RWPE2 (cell line): ENCODE measurements around the gene LENEP.

Source experiments
- ATAC-seq: fragments of 200-7000 bp; cut with Tn5 transposase; 3 replicates; pipeline ENCODE4 v1.9.1; 2021; ENCODE audit warnings: low read depth
- DNase-seq: peaks from one replicate; pipeline ENCODE4 v3.0.0-alpha.2; 2020; ENCODE audit warnings: low spot score
- H3K27ac ChIP-seq: fragments of 450-650 bp; 2 replicates; pipeline ENCODE4 v1.5.1; 2017; ENCODE audit warnings: mild to moderate bottlenecking; ENCODE audit not compliant: poor library complexity, severe bottlenecking
- H3K27me3 ChIP-seq: fragments of 250-450 bp; sonication (Bioruptor Pico); 2 replicates; pipeline ENCODE4 v1.5.1; 2021; ENCODE audit warnings: mild to moderate bottlenecking, moderate library complexity; ENCODE audit not compliant: insufficient read depth, poor library complexity, severe bottlenecking
- H3K36me3 ChIP-seq: fragments of 250-450 bp; sonication (Bioruptor Pico); 2 replicates; pipeline ENCODE4 v1.5.1; 2020; ENCODE audit warnings: low read depth, mild to moderate bottlenecking, moderate library complexity
- H3K4me1 ChIP-seq: fragments of 250-450 bp; sonication (Bioruptor Pico); 2 replicates; pipeline ENCODE4 v1.5.1; 2021; ENCODE audit warnings: mild to moderate bottlenecking, moderate library complexity; ENCODE audit not compliant: insufficient read depth, poor library complexity, severe bottlenecking
- H3K4me3 ChIP-seq: fragments of 250-450 bp; sonication (Bioruptor Pico); 2 replicates; pipeline ENCODE4 v1.5.1; 2021; ENCODE audit warnings: mild to moderate bottlenecking, moderate library complexity; ENCODE audit not compliant: severe bottlenecking
- H3K9me3 ChIP-seq: fragments of 250-450 bp; sonication (Bioruptor Pico); 2 replicates; pipeline ENCODE4 v1.5.1; 2021; ENCODE audit warnings: mild to moderate bottlenecking, moderate library complexity; ENCODE audit not compliant: severe bottlenecking
- TF ChIP-seq, protein P1 (sequence below): fragments of 450-650 bp; IDR thresholded peaks from one replicate; pipeline ENCODE4 v1.5.1; 2017; ENCODE audit warnings: mild to moderate bottlenecking, moderate library complexity; ENCODE audit not compliant: poor library complexity, severe bottlenecking

LENEP gene

DNA sequence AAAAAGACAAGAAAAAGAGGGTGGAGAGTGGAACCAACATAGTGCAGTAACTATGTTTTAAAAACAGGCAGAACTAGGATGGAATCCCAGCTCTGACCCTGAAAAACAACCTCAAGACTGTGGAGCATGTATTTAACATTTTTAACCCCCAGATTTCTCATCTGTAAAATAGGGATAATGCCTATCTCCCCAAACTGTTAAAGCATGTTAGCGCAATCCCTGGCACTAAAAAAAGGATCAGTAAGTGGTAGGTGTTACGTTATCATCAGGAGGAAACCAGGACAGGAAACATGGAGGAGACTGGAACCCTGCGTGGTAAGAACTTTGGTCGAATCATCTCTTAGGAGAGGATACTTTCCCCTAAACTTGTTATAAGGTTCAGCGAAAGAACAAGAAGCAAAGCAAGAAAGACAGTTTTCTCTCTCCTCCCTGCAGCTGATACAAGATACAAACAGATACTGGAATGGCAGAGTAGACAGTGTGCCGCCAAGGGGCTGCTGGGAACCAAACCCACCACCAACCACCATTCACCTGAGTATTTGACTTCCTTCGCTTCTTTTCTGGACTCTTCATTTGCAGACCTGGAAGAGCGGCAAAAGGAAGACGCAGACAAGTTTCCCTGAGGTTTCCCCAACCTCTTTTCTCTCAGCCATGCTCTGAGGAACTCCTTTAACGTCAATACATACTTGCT is 32.8 kb upstream of the LENEP start:
- Histone ChIP-seq H3K27me3 (no peaks in the 10 kb centered on the region), H3K27ac (peak overlapping the region; percentile 99), H3K4me3 (peak overlapping the region; percentile 86), H3K9me3 (no peaks in the 10 kb centered on the region), H3K36me3 (peaks cover 42% of the 10 kb centered on the region), H3K4me1 (peaks cover 11% of the 10 kb centered on the region)
- DNase-seq: no peak
- TF ChIP-seq, protein P1, sequence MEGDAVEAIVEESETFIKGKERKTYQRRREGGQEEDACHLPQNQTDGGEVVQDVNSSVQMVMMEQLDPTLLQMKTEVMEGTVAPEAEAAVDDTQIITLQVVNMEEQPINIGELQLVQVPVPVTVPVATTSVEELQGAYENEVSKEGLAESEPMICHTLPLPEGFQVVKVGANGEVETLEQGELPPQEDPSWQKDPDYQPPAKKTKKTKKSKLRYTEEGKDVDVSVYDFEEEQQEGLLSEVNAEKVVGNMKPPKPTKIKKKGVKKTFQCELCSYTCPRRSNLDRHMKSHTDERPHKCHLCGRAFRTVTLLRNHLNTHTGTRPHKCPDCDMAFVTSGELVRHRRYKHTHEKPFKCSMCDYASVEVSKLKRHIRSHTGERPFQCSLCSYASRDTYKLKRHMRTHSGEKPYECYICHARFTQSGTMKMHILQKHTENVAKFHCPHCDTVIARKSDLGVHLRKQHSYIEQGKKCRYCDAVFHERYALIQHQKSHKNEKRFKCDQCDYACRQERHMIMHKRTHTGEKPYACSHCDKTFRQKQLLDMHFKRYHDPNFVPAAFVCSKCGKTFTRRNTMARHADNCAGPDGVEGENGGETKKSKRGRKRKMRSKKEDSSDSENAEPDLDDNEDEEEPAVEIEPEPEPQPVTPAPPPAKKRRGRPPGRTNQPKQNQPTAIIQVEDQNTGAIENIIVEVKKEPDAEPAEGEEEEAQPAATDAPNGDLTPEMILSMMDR: no peak
- no peak for ATAC-seq

DNA sequence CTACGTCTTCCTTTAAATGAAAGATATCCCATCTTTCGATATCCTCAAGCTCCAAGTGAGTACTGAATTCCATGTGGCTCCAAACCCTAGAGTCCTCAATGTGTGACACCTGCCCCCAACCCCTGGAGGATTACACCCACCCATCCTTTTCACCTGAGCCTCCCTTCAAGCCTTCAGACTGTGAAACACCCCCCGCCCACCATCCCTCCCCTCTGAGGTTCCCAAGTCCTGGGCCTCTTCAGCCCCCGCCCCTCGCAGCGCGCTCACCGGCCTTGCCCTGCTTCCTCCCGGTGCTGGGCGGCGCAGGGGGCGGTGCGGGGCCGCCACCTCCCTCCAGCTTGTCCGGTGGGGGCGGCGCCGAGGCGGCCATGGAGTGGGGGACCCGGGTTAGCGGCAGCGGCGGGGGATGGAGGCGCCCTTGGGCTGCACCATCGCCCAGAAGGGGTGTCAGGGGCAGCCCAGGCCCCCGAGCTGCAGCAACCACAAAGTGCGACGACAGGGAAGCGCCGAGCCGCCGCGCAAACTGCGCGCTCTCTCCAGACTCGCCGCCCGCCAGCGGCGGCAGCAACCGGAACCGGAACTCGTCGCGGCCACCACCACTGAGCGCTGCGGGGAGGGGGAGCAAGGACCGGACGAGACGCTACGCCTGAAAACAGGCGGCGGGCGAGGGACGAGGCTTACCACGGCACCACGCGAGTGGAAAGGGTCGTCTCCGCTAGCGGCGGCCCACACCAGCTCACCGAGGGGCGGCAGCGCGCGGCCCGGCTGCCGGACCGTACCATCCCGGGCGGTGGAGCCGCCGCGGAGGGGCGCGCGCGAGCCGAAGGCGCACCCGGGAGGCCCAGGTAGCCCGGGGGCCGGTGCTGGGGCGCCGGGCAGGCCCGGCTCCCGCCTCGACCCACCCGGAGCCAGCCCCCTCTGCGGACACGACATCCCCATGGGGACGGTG is 31.9 kb upstream of the LENEP start, which contains the start of gene PYGO2:
Gene PYGO2 (minus strand): TSS at position 576 of the 949 bp plus-strand sequence. CDS start 206 bp downstream, at position 370.
- H3K4me1 ChIP-seq: peaks cover 10% of the 10 kb centered on the region
- TF ChIP-seq, protein P1: peak; percentile 80
- peak within 1 kb of the TSS; percentile 99 for H3K27ac ChIP-seq
- peaks cover 51% of the 10 kb centered on the region for H3K36me3 ChIP-seq
- DNase-seq (peak; percentile 86), ATAC-seq (peak; percentile 83)
- H3K4me3 ChIP-seq: peak within 1 kb of the TSS; percentile 86
- H3K27me3 ChIP-seq: no peaks in the 10 kb centered on the region
- no peaks in the 10 kb centered on the region for H3K9me3 ChIP-seq

DNA sequence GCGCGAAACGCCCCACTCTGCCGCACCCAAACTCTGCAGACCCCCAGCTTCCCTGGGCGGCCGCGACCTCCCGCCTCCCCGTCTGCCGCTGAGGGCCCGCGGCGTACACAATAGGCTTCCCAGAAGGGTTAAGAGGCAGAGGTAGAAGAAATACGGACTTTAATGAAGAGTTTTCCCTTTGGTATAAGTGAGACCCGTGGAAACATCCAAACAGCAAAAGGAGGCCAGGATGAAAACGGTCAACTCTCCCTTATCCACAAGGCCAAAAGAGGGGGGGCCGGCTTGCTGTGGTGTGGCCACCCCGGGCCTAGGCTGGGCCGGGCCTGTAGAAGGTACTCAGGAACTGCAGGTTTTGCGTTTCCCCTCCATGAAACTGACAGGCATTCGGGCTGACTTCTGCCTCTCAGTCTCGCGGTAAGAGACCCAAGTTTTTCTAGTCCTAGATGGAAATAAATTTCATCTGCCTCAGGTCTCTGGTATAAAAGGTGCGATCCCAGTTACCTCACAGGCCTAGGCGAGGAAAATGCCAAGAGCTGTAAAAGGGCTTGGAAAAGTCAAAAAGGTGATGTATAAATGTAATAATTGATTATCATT is 31.1 kb upstream of the LENEP start:
- no peaks in the 10 kb centered on the region for H3K9me3 ChIP-seq
- H3K27me3 ChIP-seq: no peaks in the 10 kb centered on the region
- H3K36me3 ChIP-seq: peaks cover 58% of the 10 kb centered on the region
- TF ChIP-seq, protein P1: peak; percentile 57
- DNase-seq: no peak
- H3K4me3 ChIP-seq: peak overlapping the region; percentile 86
- H3K27ac ChIP-seq: peak overlapping the region; percentile 99
- peaks cover 8% of the 10 kb centered on the region for H3K4me1 ChIP-seq
- ATAC-seq: peak; percentile 13

DNA sequence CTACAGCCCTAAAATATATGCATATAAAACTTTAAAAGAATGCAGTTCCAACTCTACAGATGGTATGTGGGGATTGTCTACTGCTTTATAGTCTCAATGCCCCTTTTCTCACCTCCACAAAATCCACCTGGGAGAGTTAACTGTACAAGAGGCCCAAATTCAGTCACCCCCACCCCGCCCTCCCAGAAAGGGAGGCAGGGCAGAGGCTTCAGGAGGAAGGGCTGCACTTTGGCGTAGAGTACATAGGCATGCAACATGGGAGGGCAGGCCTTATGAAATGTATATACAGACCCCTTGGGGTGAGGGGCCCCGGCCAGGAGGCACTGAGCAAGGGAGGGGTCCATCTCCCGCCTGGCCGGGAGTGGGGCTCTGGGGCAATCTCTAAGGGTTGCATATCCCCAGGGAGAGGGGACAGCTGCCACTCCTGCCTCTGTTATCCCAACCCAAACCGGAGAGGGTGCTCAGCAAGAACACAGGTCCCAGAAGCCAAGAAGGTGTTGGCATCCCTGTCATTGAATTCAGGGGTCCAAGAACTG is 30.5 kb upstream of the LENEP start:
- ATAC-seq: no peak
- H3K27ac ChIP-seq: peak overlapping the region; percentile 99
- TF ChIP-seq, protein P1: no peak
- H3K27me3 ChIP-seq: no peaks in the 10 kb centered on the region
- peaks cover 14% of the 10 kb centered on the region for H3K4me1 ChIP-seq
- DNase-seq: no peak
- peaks cover 65% of the 10 kb centered on the region for H3K36me3 ChIP-seq
- H3K4me3 ChIP-seq: peak overlapping the region; percentile 86
- H3K9me3 ChIP-seq: no peaks in the 10 kb centered on the region
